ENCODE data around the gene EDN1. TPM values are rescaled to one million over a fixed set of nuclear protein-coding genes. Genes with fewer than 3 reads are reported as not detected.

EDN1 gene
- polyA plus RNA-seq, 1 donor (not counting 4 experiments of a cell fraction or from before 2014, with no cell fraction given) = 17.2 TPM

GRCh38 chr6:12269110-12269509, 21.1 kb upstream of the EDN1 start:
- Histone ChIP-seq H3K36me3 (ENCODE audit: control insufficient read depth in 2 of 2, extremely low read depth in 1 of 2, insufficient read depth in 2 of 2, low read length in 2 of 2) (no peaks in the 10 kb centered on the region), H3K79me2 (ENCODE audit: control insufficient read depth, insufficient read depth, low read length) (no peaks in the 10 kb centered on the region), H2AFZ (ENCODE audit: control insufficient read depth, low read length) (no peak overlapping the region), H3K9ac (ENCODE audit: control insufficient read depth, extremely low read depth, insufficient read depth, low read length) (no peak overlapping the region), H3K4me3 (ENCODE audit: control insufficient read depth in 2 of 3, extremely low read depth in 1 of 3, insufficient read depth in 2 of 3, low read depth in 1 of 3, low read length in 3 of 3) (no peak overlapping the region), H4K20me1 (ENCODE audit: control insufficient read depth, extremely low read depth, insufficient read depth, low read length) (no peaks in the 10 kb centered on the region), H3K9me3 (ENCODE audit: control insufficient read depth, low read depth, low read length) (no peaks in the 10 kb centered on the region), H3K9me1 (ENCODE audit: control insufficient read depth, extremely low read depth, insufficient read depth, low read length) (no peaks in the 10 kb centered on the region), H3K4me2 (ENCODE audit: control insufficient read depth, extremely low read depth, insufficient read depth, low read depth, low read length) (no peak overlapping the region), H3K27me3 (ENCODE audit: control insufficient read depth, extremely low read depth, insufficient read depth, low read length) (no peaks in the 10 kb centered on the region), H3K27ac (ENCODE audit: control insufficient read depth, insufficient read depth, low read length) (no peak overlapping the region), H3K4me1 (ENCODE audit: control insufficient read depth, extremely low read depth, insufficient read depth, low read length) (peaks cover 17% of the 10 kb centered on the region)
- FAIRE-seq = no peak
- TF ChIP-seq, protein P1, sequence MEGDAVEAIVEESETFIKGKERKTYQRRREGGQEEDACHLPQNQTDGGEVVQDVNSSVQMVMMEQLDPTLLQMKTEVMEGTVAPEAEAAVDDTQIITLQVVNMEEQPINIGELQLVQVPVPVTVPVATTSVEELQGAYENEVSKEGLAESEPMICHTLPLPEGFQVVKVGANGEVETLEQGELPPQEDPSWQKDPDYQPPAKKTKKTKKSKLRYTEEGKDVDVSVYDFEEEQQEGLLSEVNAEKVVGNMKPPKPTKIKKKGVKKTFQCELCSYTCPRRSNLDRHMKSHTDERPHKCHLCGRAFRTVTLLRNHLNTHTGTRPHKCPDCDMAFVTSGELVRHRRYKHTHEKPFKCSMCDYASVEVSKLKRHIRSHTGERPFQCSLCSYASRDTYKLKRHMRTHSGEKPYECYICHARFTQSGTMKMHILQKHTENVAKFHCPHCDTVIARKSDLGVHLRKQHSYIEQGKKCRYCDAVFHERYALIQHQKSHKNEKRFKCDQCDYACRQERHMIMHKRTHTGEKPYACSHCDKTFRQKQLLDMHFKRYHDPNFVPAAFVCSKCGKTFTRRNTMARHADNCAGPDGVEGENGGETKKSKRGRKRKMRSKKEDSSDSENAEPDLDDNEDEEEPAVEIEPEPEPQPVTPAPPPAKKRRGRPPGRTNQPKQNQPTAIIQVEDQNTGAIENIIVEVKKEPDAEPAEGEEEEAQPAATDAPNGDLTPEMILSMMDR (optimal IDR thresholded peaks at IDR 0.05 in 1 of 3, IDR thresholded peaks at IDR 0.05 in 1 of 3, conservative IDR thresholded peaks at IDR 0.05 in 1 of 3; ENCODE audit: extremely low read depth in 1 of 3, insufficient read depth in 2 of 3, low read length in 3 of 3) = no peak
- no peak for TF ChIP-seq EZH2 (IDR thresholded peaks at IDR 0.05; ENCODE audit: low read length)
- DNase-seq (ENCODE audit: low read depth, low spot score) = no peak
- dilution Hi-C loops (cut with MboI; ENCODE audit: extremely low pct_ligation_motif_present, low sequenced_read_pairs) = no loop called here

DNA sequence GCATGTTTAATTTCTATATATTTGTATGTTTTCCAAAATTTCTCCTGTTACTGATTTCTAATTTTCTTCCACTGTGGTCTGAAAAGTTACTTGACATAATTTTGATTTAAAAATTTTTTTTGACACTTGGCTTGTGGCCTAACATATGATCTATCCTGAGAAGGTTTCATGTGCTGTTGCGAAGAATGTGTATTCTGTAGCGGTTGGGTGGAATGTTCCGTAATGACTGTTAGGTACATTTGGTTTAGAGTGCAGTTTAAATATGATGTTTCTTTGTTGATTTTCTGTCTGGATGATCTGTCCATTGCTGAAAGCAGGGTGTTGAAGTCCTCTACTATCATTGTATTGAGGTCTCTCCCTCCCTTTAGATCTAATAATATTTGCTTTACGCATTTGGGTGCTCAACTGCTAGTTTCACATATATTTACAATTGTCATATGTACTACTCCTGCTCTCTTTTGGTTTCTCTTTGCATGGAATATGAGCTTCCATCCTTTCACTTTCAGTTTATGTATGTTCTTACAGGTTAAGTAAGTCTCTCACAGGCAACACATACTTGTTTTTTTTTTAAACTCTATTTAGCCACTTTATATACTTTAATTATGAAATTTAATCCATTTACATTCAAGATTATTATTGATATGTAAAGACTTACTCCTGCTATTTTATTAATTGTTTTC, 19.5 kb upstream of the EDN1 start:
- H3K36me3 ChIP-seq (ENCODE audit: control insufficient read depth in 2 of 2, extremely low read depth in 1 of 2, insufficient read depth in 2 of 2, low read length in 2 of 2) = no peaks in the 10 kb centered on the region
- no peaks in the 10 kb centered on the region for H3K9me3 ChIP-seq (ENCODE audit: control insufficient read depth, low read depth, low read length)
- H3K4me1 ChIP-seq (ENCODE audit: control insufficient read depth, extremely low read depth, insufficient read depth, low read length) = peaks cover 15% of the 10 kb centered on the region
- H3K9me1 ChIP-seq (ENCODE audit: control insufficient read depth, extremely low read depth, insufficient read depth, low read length) = no peaks in the 10 kb centered on the region
- TF ChIP-seq, protein P1 (optimal IDR thresholded peaks at IDR 0.05 in 1 of 3, IDR thresholded peaks at IDR 0.05 in 1 of 3, conservative IDR thresholded peaks at IDR 0.05 in 1 of 3; ENCODE audit: extremely low read depth in 1 of 3, insufficient read depth in 2 of 3, low read length in 3 of 3) = no peak
- TF ChIP-seq EZH2 (IDR thresholded peaks at IDR 0.05; ENCODE audit: low read length) = no peak
- no peak overlapping the region for H3K4me3 ChIP-seq (ENCODE audit: control insufficient read depth in 2 of 3, extremely low read depth in 1 of 3, insufficient read depth in 2 of 3, low read depth in 1 of 3, low read length in 3 of 3)
- H2AFZ ChIP-seq (ENCODE audit: control insufficient read depth, low read length) = no peak overlapping the region
- no peak overlapping the region for H3K4me2 ChIP-seq (ENCODE audit: control insufficient read depth, extremely low read depth, insufficient read depth, low read depth, low read length)
- H3K9ac ChIP-seq (ENCODE audit: control insufficient read depth, extremely low read depth, insufficient read depth, low read length) = no peak overlapping the region
- no peaks in the 10 kb centered on the region for H3K27me3 ChIP-seq (ENCODE audit: control insufficient read depth, extremely low read depth, insufficient read depth, low read length)
- no peak for DNase-seq (ENCODE audit: low read depth, low spot score)
- no peaks in the 10 kb centered on the region for H3K79me2 ChIP-seq (ENCODE audit: control insufficient read depth, insufficient read depth, low read length)
- no peak for FAIRE-seq
- dilution Hi-C loops (cut with MboI; ENCODE audit: extremely low pct_ligation_motif_present, low sequenced_read_pairs) = no loop called here
- no peak overlapping the region for H3K27ac ChIP-seq (ENCODE audit: control insufficient read depth, insufficient read depth, low read length)
- H4K20me1 ChIP-seq (ENCODE audit: control insufficient read depth, extremely low read depth, insufficient read depth, low read length) = no peaks in the 10 kb centered on the region
